GM19324 (cell line): ENCODE data around the gene FUZ.
A peak's percentile ranks its signal among the peaks of the same experiment; 100 is the strongest.

Experiments used
- ATAC-seq: cut with Tn5 transposase; IDR thresholded peaks from one replicate; pipeline ENCODE4 v1.9.1; 2021; ENCODE audit warnings: mild to moderate bottlenecking, moderate library complexity; ENCODE audit not compliant: unreplicated experiment, low FRiP score

The FUZ gene

GRCh38 chr19:49851456-49852259, 38.6 kb upstream of the FUZ start:
- ATAC-seq: peak; percentile 10

- ATAC-seq: peak; percentile 67
These were observed 37.6 kb upstream of the FUZ start, which contains the start of gene PTOV1 for GRCh38 chr19:49850487-49851342. Gene PTOV1 (plus strand): TSS chr19:49851159.

GRCh38 chr19:49850221-49850486, 37.1 kb upstream of the FUZ start:
- no peak for ATAC-seq

- no peak for ATAC-seq
These were observed 36.5 kb upstream of the FUZ start for GRCh38 chr19:49849433-49850220.

- ATAC-seq: no peak
These were observed 35.8 kb upstream of the FUZ start for GRCh38 chr19:49848938-49849337.

GRCh38 chr19:49847731-49848696, 34.9 kb upstream of the FUZ start:
- no peak for ATAC-seq

- ATAC-seq: no peak
These were observed 33.3 kb upstream of the FUZ start for GRCh38 chr19:49846408-49846807.

- no peak for ATAC-seq
These were observed 32.3 kb upstream of the FUZ start for GRCh38 chr19:49845414-49845813.

- ATAC-seq: no peak
These were observed 31.3 kb upstream of the FUZ start for GRCh38 chr19:49844138-49845095.

- no peak for ATAC-seq
These were observed 30.2 kb upstream of the FUZ start for GRCh38 chr19:49843265-49843664.

GRCh38 chr19:49840736-49841249, 27.7 kb upstream of the FUZ start:
- ATAC-seq: no peak

- ATAC-seq: no peak
These were observed 27.2 kb upstream of the FUZ start for GRCh38 chr19:49840321-49840720.

GRCh38 chr19:49839713-49840112, 26.6 kb upstream of the FUZ start:
- no peak for ATAC-seq

GRCh38 chr19:49838885-49839588, 25.9 kb upstream of the FUZ start:
- ATAC-seq: no peak

GRCh38 chr19:49837425-49837824, 24.3 kb upstream of the FUZ start:
- ATAC-seq: no peak

- no peak for ATAC-seq
These were observed 23.9 kb upstream of the FUZ start for GRCh38 chr19:49837009-49837310.

GRCh38 chr19:49836176-49837008, 23.3 kb upstream of the FUZ start:
- ATAC-seq: no peak
